Memory B cell (primary cell): ENCODE measurements around the gene ADPGK.
A peak's percentile ranks its signal among the peaks of the same experiment; 100 is the strongest.
"Not testable (repeated sequence)": the region's sequence is repeated elsewhere in the genome, so short reads cannot be mapped to it uniquely, and the experiment has no call there.

ENCODE experiments used
- ATAC-seq: fragments of 150-1000 bp; cut with Tn5 transposase; 2 replicates; pipeline ENCODE4 v1.10.0; 2021; ENCODE audit warnings: low read depth, mild to moderate bottlenecking, moderate library complexity
- DNase-seq, 2 donors: peaks; one replicate each; pipeline ENCODE4 v3.0.0; 2022; ENCODE audit warnings: low spot score in 2 of 2
- H3K27ac Mint-ChIP-seq: one replicate; pipeline ENCODE4 v1.8.0; 2022; ENCODE audit warnings: mild to moderate bottlenecking, moderate library complexity, mixed read lengths
- H3K27me3 Mint-ChIP-seq: one replicate; pipeline ENCODE4 v1.8.0; 2022; ENCODE audit warnings: mixed read lengths
- H3K36me3 Mint-ChIP-seq: one replicate; pipeline ENCODE4 v1.8.0; 2022; ENCODE audit warnings: mild to moderate bottlenecking, mixed read lengths
- H3K4me1 Mint-ChIP-seq: one replicate; pipeline ENCODE4 v1.8.0; 2022; ENCODE audit warnings: mixed read lengths
- H3K4me3 Mint-ChIP-seq: one replicate; pipeline ENCODE4 v1.8.0; 2022; ENCODE audit warnings: mild to moderate bottlenecking, moderate library complexity, mixed read lengths
- H3K9me3 Mint-ChIP-seq: one replicate; pipeline ENCODE4 v1.8.0; 2022; ENCODE audit warnings: mixed read lengths

ADPGK gene

GRCh38 chr15:72783640-72784455, at the start of gene ADPGK:
Gene ADPGK, minus strand, starts transcription at chr15:72783758. Its CDS starts 67 bp downstream, at chr15:72783691.
- no peaks in the 10 kb centered on the region for H3K9me3 Mint-ChIP-seq
- H3K27me3 Mint-ChIP-seq, result no peaks in the 10 kb centered on the region
- ATAC-seq (peak; percentile 76), DNase-seq (peak; percentile 98 to 100)
- peaks cover 29% of the 10 kb centered on the region for H3K4me1 Mint-ChIP-seq
- H3K27ac Mint-ChIP-seq, result peak within 1 kb of the TSS; percentile 97
- H3K36me3 Mint-ChIP-seq, result peaks cover 21% of the 10 kb centered on the region
- H3K4me3 Mint-ChIP-seq, result peak within 1 kb of the TSS; percentile 92

GRCh38 chr15:72827226-72827625, 43.7 kb upstream of the ADPGK start:
- H3K4me3 Mint-ChIP-seq, result no peak overlapping the region
- H3K36me3 Mint-ChIP-seq, result no peaks in the 10 kb centered on the region
- no peak overlapping the region for H3K27ac Mint-ChIP-seq
- DNase-seq (no peak), ATAC-seq (no peak)
- H3K27me3 Mint-ChIP-seq, result peaks cover 23% of the 10 kb centered on the region
- H3K4me1 Mint-ChIP-seq, result peaks cover 3% of the 10 kb centered on the region
- no peaks in the 10 kb centered on the region for H3K9me3 Mint-ChIP-seq

- H3K4me3 Mint-ChIP-seq, result no peak overlapping the region
- ATAC-seq, result no peak
- no peak for DNase-seq
- no peak overlapping the region for H3K27ac Mint-ChIP-seq
- H3K4me1 Mint-ChIP-seq, result peaks cover 3% of the 10 kb centered on the region
- no peaks in the 10 kb centered on the region for H3K36me3 Mint-ChIP-seq
- peaks cover 24% of the 10 kb centered on the region for H3K27me3 Mint-ChIP-seq
- H3K9me3 Mint-ChIP-seq, result peaks cover 1% of the 10 kb centered on the region
Observed at GRCh38 chr15:72826611-72827010, 43.1 kb upstream of the ADPGK start.

GRCh38 chr15:72825829-72826228, 42.3 kb upstream of the ADPGK start:
- no peak for ATAC-seq
- peaks cover 3% of the 10 kb centered on the region for H3K4me1 Mint-ChIP-seq
- H3K9me3 Mint-ChIP-seq, result peaks cover 1% of the 10 kb centered on the region
- no peak overlapping the region for H3K4me3 Mint-ChIP-seq
- no peak overlapping the region for H3K27ac Mint-ChIP-seq
- DNase-seq, result no peak
- no peaks in the 10 kb centered on the region for H3K36me3 Mint-ChIP-seq
- peaks cover 24% of the 10 kb centered on the region for H3K27me3 Mint-ChIP-seq

- ATAC-seq, result no peak
- H3K9me3 Mint-ChIP-seq, result peaks cover 1% of the 10 kb centered on the region
- no peak for DNase-seq
- peaks cover 3% of the 10 kb centered on the region for H3K4me1 Mint-ChIP-seq
- H3K27me3 Mint-ChIP-seq, result peaks cover 22% of the 10 kb centered on the region
- H3K27ac Mint-ChIP-seq, result no peak overlapping the region
- H3K4me3 Mint-ChIP-seq, result no peak overlapping the region
- no peaks in the 10 kb centered on the region for H3K36me3 Mint-ChIP-seq
Observed at GRCh38 chr15:72824781-72825180, 41.2 kb upstream of the ADPGK start.

- Mint-ChIP-seq H3K27ac (no peak overlapping the region), H3K4me3 (no peak overlapping the region), H3K27me3 (peaks cover 22% of the 10 kb centered on the region), H3K4me1 (peaks cover 3% of the 10 kb centered on the region), H3K36me3 (no peaks in the 10 kb centered on the region), H3K9me3 (peaks cover 1% of the 10 kb centered on the region)
- no peak for ATAC-seq
- DNase-seq, result no peak
Observed at GRCh38 chr15:72824112-72824511, 40.6 kb upstream of the ADPGK start.

- peaks cover 22% of the 10 kb centered on the region for H3K27me3 Mint-ChIP-seq
- no peak for DNase-seq
- peaks cover 3% of the 10 kb centered on the region for H3K4me1 Mint-ChIP-seq
- no peak overlapping the region for H3K4me3 Mint-ChIP-seq
- H3K36me3 Mint-ChIP-seq, result no peaks in the 10 kb centered on the region
- no peak for ATAC-seq
- no peak overlapping the region for H3K27ac Mint-ChIP-seq
- peaks cover 1% of the 10 kb centered on the region for H3K9me3 Mint-ChIP-seq
Observed at GRCh38 chr15:72820278-72820677, 36.7 kb upstream of the ADPGK start.

- ATAC-seq (no peak), DNase-seq (no peak)
- Mint-ChIP-seq H3K4me3 (no peak overlapping the region), H3K27ac (no peak overlapping the region), H3K27me3 (peaks cover 18% of the 10 kb centered on the region), H3K9me3 (peaks cover 1% of the 10 kb centered on the region), H3K36me3 (no peaks in the 10 kb centered on the region), H3K4me1 (no peaks in the 10 kb centered on the region)
Observed at GRCh38 chr15:72818632-72819031, 35.1 kb upstream of the ADPGK start.

GRCh38 chr15:72813345-72814004, 29.9 kb upstream of the ADPGK start:
- ATAC-seq (no peak), DNase-seq (no peak)
- Mint-ChIP-seq H3K9me3 (no peaks in the 10 kb centered on the region), H3K36me3 (no peaks in the 10 kb centered on the region), H3K4me3 (no peak overlapping the region), H3K4me1 (no peaks in the 10 kb centered on the region), H3K27ac (no peak overlapping the region), H3K27me3 (peaks cover 16% of the 10 kb centered on the region)

- H3K4me3 Mint-ChIP-seq, result no peak overlapping the region
Observed at GRCh38 chr15:72809329-72809728, 25.8 kb upstream of the ADPGK start.

GRCh38 chr15:72807346-72807745, 23.8 kb upstream of the ADPGK start:
- not testable (repeated sequence) for H3K9me3 Mint-ChIP-seq, ATAC-seq, H3K27me3 Mint-ChIP-seq, H3K36me3 Mint-ChIP-seq, H3K4me3 Mint-ChIP-seq, DNase-seq, H3K27ac Mint-ChIP-seq, H3K4me1 Mint-ChIP-seq

More at GRCh38 chr15:72809329-72809728, 25.8 kb upstream of the ADPGK start:
- H3K27me3 Mint-ChIP-seq, result peaks cover 8% of the 10 kb centered on the region
- ATAC-seq, result no peak
- no peak for DNase-seq
- no peaks in the 10 kb centered on the region for H3K4me1 Mint-ChIP-seq
- H3K27ac Mint-ChIP-seq, result no peak overlapping the region
- no peaks in the 10 kb centered on the region for H3K9me3 Mint-ChIP-seq
- peaks cover 2% of the 10 kb centered on the region for H3K36me3 Mint-ChIP-seq

- H3K36me3 Mint-ChIP-seq, result no peaks in the 10 kb centered on the region
- H3K9me3 Mint-ChIP-seq, result no peaks in the 10 kb centered on the region
- H3K27ac Mint-ChIP-seq, result no peak overlapping the region
- no peaks in the 10 kb centered on the region for H3K4me1 Mint-ChIP-seq
- H3K27me3 Mint-ChIP-seq, result peaks cover 13% of the 10 kb centered on the region
- no peak for ATAC-seq
- H3K4me3 Mint-ChIP-seq, result no peak overlapping the region
- no peak for DNase-seq
Observed at GRCh38 chr15:72803006-72803405, 19.4 kb upstream of the ADPGK start.

- Mint-ChIP-seq H3K27me3 (peaks cover 13% of the 10 kb centered on the region), H3K4me1 (peaks cover 3% of the 10 kb centered on the region), H3K4me3 (no peak overlapping the region), H3K36me3 (no peaks in the 10 kb centered on the region), H3K9me3 (no peaks in the 10 kb centered on the region), H3K27ac (no peak overlapping the region)
- ATAC-seq (no peak), DNase-seq (no peak)
Observed at GRCh38 chr15:72801590-72802325, 18.2 kb upstream of the ADPGK start.

GRCh38 chr15:72800833-72801481, 17.4 kb upstream of the ADPGK start:
- H3K4me1 Mint-ChIP-seq, result peaks cover 6% of the 10 kb centered on the region
- H3K4me3 Mint-ChIP-seq, result no peak overlapping the region
- H3K9me3 Mint-ChIP-seq, result no peaks in the 10 kb centered on the region
- DNase-seq, result no peak
- ATAC-seq, result no peak
- H3K27me3 Mint-ChIP-seq, result peaks cover 16% of the 10 kb centered on the region
- no peaks in the 10 kb centered on the region for H3K36me3 Mint-ChIP-seq
- no peak overlapping the region for H3K27ac Mint-ChIP-seq
